SK-N-MC (cell line): ENCODE data around the gene MAP4K2.

ENCODE experiments used
- EZH2 ChIP-seq: fragments of 200-600 bp; sonication (generic); IDR thresholded peaks from one replicate; pipeline ENCODE4 v1.6.1; 2017; ENCODE audit warnings: antibody characterized with exemption
- FOXP2 ChIP-seq: optimal IDR thresholded peaks from 2 replicates; pipeline ENCODE3; 2011; ENCODE audit warnings: mild to moderate bottlenecking, moderate library complexity; ENCODE audit not compliant: insufficient read depth; ENCODE audit errors: extremely low read length, control extremely low read depth
- POLR2AphosphoS5 ChIP-seq: IDR thresholded peaks from 2 replicates; pipeline ENCODE4 v1.6.1; 2012; ENCODE audit warnings: mild to moderate bottlenecking, low read depth, low read length, borderline replicate concordance

GRCh38 chr11:64763526-64764039 lies 39.4 kb downstream of the MAP4K2 start:
- TF ChIP-seq EZH2 (no peak), POLR2AphosphoS5 (no peak), FOXP2 (no peak)
